ENCODE measurements around the gene S100A13. TPM values are rescaled to one million over a fixed set of nuclear protein-coding genes. Genes with fewer than 3 reads are reported as not detected.

The S100A13 gene
- total and polyA plus RNA-seq, 2 donors (not counting 1 experiment from before 2014, with no cell fraction given) = 172 to 399 TPM

- Histone ChIP-seq H2AFZ (ENCODE audit: low read length) (no peak overlapping the region), H3K4me2 (ENCODE audit: extremely low read depth, insufficient read depth, low read length) (no peak overlapping the region), H4K20me1 (ENCODE audit: control insufficient read depth, extremely low read depth, insufficient read depth, low read length) (no peaks in the 10 kb centered on the region), H3K4me3 (replicated peaks in 1 of 4; ENCODE audit: control extremely low read depth in 1 of 4, insufficient read depth in 1 of 4, low read depth in 3 of 4, low read length in 4 of 4) (no peak overlapping the region), H3K9ac (ENCODE audit: insufficient read depth, low read length) (no peak overlapping the region), H3K27me3 (ENCODE audit: control insufficient read depth, insufficient read depth, low read length) (no peaks in the 10 kb centered on the region), H3K79me2 (ENCODE audit: control insufficient read depth, insufficient read depth, low read length) (peaks cover 35% of the 10 kb centered on the region), H3K36me3 (ENCODE audit: control insufficient read depth, insufficient read depth, low read length) (peaks cover 26% of the 10 kb centered on the region), H3K4me1 (ENCODE audit: control insufficient read depth, extremely low read depth, insufficient read depth, low read length) (peaks cover 4% of the 10 kb centered on the region), H3K27ac (ENCODE audit: insufficient read depth, low read length) (no peak overlapping the region), H3K9me3 (ENCODE audit: control insufficient read depth, insufficient read depth, low read depth, low read length) (no peaks in the 10 kb centered on the region)
- no peak for DNase-seq (ENCODE audit: low read depth in 2 of 2)
- TF ChIP-seq, protein P1, sequence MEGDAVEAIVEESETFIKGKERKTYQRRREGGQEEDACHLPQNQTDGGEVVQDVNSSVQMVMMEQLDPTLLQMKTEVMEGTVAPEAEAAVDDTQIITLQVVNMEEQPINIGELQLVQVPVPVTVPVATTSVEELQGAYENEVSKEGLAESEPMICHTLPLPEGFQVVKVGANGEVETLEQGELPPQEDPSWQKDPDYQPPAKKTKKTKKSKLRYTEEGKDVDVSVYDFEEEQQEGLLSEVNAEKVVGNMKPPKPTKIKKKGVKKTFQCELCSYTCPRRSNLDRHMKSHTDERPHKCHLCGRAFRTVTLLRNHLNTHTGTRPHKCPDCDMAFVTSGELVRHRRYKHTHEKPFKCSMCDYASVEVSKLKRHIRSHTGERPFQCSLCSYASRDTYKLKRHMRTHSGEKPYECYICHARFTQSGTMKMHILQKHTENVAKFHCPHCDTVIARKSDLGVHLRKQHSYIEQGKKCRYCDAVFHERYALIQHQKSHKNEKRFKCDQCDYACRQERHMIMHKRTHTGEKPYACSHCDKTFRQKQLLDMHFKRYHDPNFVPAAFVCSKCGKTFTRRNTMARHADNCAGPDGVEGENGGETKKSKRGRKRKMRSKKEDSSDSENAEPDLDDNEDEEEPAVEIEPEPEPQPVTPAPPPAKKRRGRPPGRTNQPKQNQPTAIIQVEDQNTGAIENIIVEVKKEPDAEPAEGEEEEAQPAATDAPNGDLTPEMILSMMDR (conservative IDR thresholded peaks at IDR 0.05 in 1 of 2, IDR thresholded peaks at IDR 0.05 in 1 of 2; ENCODE audit: low read depth in 1 of 2, low read length in 2 of 2) = no peak
- no peak for TF ChIP-seq EZH2 (IDR thresholded peaks at IDR 0.05; ENCODE audit: low read length, missing control alignments)
These were observed 11.0 kb upstream of the S100A13 start for GRCh38 chr1:153638261-153638660.

DNA sequence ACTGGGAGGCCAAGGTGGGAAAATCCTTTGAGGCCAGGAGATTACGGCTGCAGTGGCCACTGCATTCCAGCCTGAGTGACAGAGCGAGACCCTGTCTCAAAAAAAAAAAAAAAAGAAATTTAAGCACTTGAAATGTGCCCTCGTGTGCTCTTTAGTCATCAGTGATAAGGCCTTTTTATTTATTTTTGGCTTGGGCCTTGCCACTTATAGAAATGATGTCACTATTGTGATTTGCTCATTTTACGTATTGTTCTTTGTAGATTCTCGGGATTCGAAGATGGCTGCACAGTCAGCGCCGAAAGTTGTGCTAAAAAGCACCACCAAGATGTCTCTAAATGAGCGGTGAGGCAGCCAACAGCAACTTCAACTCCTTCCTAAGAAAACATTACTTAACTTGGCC, 9.0 kb upstream of the S100A13 start:
- DNase-seq (ENCODE audit: low read depth in 2 of 2) = no peak
- H3K27ac ChIP-seq (ENCODE audit: insufficient read depth, low read length) = no peak overlapping the region
- H4K20me1 ChIP-seq (ENCODE audit: control insufficient read depth, extremely low read depth, insufficient read depth, low read length) = no peaks in the 10 kb centered on the region
- no peak overlapping the region for H3K4me2 ChIP-seq (ENCODE audit: extremely low read depth, insufficient read depth, low read length)
- H3K9me3 ChIP-seq (ENCODE audit: control insufficient read depth, insufficient read depth, low read depth, low read length) = no peaks in the 10 kb centered on the region
- no peak overlapping the region for H3K4me3 ChIP-seq (replicated peaks in 1 of 4; ENCODE audit: control extremely low read depth in 1 of 4, insufficient read depth in 1 of 4, low read depth in 3 of 4, low read length in 4 of 4)
- H3K9ac ChIP-seq (ENCODE audit: insufficient read depth, low read length) = no peak overlapping the region
- peaks cover 23% of the 10 kb centered on the region for H3K36me3 ChIP-seq (ENCODE audit: control insufficient read depth, insufficient read depth, low read length)
- H2AFZ ChIP-seq (ENCODE audit: low read length) = no peak overlapping the region
- TF ChIP-seq, protein P1 (conservative IDR thresholded peaks at IDR 0.05 in 1 of 2, IDR thresholded peaks at IDR 0.05 in 1 of 2; ENCODE audit: low read depth in 1 of 2, low read length in 2 of 2) = no peak
- H3K79me2 ChIP-seq (ENCODE audit: control insufficient read depth, insufficient read depth, low read length) = peaks cover 35% of the 10 kb centered on the region
- H3K27me3 ChIP-seq (ENCODE audit: control insufficient read depth, insufficient read depth, low read length) = no peaks in the 10 kb centered on the region
- H3K4me1 ChIP-seq (ENCODE audit: control insufficient read depth, extremely low read depth, insufficient read depth, low read length) = peaks cover 7% of the 10 kb centered on the region

- Histone ChIP-seq H3K27me3 (ENCODE audit: control insufficient read depth, insufficient read depth, low read length) (no peaks in the 10 kb centered on the region), H3K4me1 (ENCODE audit: control insufficient read depth, extremely low read depth, insufficient read depth, low read length) (peaks cover 7% of the 10 kb centered on the region), H3K36me3 (ENCODE audit: control insufficient read depth, insufficient read depth, low read length) (peaks cover 22% of the 10 kb centered on the region), H3K9me3 (ENCODE audit: control insufficient read depth, insufficient read depth, low read depth, low read length) (no peaks in the 10 kb centered on the region), H3K4me2 (ENCODE audit: extremely low read depth, insufficient read depth, low read length) (peak overlapping the region; percentile 54), H3K27ac (ENCODE audit: insufficient read depth, low read length) (no peak overlapping the region), H4K20me1 (ENCODE audit: control insufficient read depth, extremely low read depth, insufficient read depth, low read length) (no peaks in the 10 kb centered on the region), H3K79me2 (ENCODE audit: control insufficient read depth, insufficient read depth, low read length) (peaks cover 35% of the 10 kb centered on the region), H2AFZ (ENCODE audit: low read length) (no peak overlapping the region), H3K9ac (ENCODE audit: insufficient read depth, low read length) (no peak overlapping the region), H3K4me3 (replicated peaks in 1 of 4; ENCODE audit: control extremely low read depth in 1 of 4, insufficient read depth in 1 of 4, low read depth in 3 of 4, low read length in 4 of 4) (peak overlapping the region in 2 of 4 experiments; percentile 23 to 92)
- TF ChIP-seq EZH2 (IDR thresholded peaks at IDR 0.05; ENCODE audit: low read length, missing control alignments) = no peak
- TF ChIP-seq, protein P1 (conservative IDR thresholded peaks at IDR 0.05 in 1 of 2, IDR thresholded peaks at IDR 0.05 in 1 of 2; ENCODE audit: low read depth in 1 of 2, low read length in 2 of 2) = no peak
- no peak for DNase-seq (ENCODE audit: low read depth in 2 of 2)
These were observed 8.6 kb upstream of the S100A13 start for GRCh38 chr1:153635872-153636271.

All from fibroblast of lung (primary cell).